Pons (tissue), 1 donor: ENCODE results near the gene RHOV.

Experiments
- DNase-seq: peaks from one replicate; pipeline ENCODE4 v3.0.0-alpha.2; 2016; ENCODE audit warnings: low spot score

Gene RHOV

DNA sequence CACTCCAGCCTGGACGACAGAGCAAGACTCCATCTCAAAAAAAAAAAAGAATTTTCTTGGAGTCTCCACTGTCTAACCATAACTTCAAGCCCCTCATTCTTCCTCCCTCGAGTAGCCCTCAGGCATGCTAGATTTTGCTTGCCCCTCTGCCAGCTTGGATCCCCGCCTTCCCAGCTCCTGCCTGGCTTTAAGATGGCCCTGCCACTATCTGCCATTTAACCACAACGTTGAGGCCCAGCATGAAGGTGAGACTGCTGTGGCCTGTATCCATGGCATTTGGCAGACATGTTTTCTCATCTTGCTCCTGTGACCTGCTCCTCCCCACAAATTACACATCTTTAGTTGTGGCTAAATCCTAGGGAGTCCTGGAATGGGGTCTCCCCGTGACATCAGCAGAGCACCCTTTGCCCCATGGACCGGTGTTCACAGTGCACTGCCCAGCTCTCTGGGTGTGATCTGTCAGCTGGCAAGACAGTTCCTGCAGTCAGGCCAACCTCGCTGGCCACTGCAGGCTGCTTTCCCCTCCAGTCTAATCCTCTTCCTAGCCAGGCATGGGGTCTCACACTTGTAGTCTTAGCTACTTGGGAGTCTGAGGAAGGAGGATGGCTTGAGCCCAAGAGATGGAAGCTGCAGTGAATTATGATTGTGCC, 30.6 kb upstream of the RHOV start:
- no peak for DNase-seq

- peak; percentile 80 for DNase-seq
Measured at GRCh38 chr15:40902605-40903561, 28.8 kb upstream of the RHOV start.

DNA sequence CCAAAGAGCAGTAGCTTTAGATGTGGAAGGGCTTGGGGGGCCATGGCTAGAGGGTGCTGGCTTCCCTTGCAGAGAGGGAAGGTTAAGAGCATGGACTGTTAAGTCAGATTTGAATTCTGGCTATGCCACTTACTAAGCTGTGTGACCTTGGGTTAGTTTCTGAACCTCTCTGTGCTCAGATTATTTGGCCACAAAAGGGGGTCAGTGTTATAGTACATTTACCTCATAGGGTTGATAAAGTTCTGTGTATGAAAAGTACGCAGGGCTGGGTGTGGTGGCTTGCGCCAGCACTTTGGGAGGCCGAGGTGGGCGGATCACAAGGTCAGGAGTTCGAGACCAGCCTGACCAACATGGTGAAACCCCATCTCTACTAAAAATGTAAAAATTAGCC, 27.0 kb upstream of the RHOV start:
- DNase-seq: no peak

GRCh38 chr15:40900256-40901052, 26.4 kb upstream of the RHOV start:
- DNase-seq: no peak

DNA sequence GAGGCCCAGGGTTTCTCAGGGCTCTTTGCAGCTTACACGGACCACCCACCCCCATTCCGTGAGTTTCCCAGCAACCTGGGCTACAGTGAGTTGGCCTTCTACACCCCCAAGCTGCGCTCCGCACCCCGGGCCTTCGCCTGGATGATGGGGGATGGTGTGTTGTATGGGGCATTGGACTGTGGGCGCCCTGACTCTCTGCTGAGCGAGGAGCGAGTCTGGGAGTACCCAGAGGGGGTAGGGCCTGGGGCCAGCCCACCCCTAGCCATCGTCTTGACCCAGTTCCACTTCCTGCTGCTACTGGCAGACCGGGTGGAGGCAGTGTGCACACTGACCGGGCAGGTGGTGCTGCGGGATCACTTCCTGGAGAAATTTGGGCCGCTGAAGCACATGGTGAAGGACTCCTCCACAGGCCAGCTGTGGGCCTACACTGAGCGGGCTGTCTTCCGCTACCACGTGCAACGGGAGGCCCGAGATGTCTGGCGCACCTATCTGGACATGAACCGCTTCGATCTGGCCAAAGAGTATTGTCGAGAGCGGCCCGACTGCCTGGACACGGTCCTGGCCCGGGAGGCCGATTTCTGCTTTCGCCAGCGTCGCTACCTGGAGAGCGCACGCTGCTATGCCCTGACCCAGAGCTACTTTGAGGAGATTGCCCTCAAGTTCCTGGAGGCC, 25.6 kb upstream of the RHOV start:
- DNase-seq: no peak

GRCh38 chr15:40894681-40895448, 20.8 kb upstream of the RHOV start:
- no peak for DNase-seq

DNA sequence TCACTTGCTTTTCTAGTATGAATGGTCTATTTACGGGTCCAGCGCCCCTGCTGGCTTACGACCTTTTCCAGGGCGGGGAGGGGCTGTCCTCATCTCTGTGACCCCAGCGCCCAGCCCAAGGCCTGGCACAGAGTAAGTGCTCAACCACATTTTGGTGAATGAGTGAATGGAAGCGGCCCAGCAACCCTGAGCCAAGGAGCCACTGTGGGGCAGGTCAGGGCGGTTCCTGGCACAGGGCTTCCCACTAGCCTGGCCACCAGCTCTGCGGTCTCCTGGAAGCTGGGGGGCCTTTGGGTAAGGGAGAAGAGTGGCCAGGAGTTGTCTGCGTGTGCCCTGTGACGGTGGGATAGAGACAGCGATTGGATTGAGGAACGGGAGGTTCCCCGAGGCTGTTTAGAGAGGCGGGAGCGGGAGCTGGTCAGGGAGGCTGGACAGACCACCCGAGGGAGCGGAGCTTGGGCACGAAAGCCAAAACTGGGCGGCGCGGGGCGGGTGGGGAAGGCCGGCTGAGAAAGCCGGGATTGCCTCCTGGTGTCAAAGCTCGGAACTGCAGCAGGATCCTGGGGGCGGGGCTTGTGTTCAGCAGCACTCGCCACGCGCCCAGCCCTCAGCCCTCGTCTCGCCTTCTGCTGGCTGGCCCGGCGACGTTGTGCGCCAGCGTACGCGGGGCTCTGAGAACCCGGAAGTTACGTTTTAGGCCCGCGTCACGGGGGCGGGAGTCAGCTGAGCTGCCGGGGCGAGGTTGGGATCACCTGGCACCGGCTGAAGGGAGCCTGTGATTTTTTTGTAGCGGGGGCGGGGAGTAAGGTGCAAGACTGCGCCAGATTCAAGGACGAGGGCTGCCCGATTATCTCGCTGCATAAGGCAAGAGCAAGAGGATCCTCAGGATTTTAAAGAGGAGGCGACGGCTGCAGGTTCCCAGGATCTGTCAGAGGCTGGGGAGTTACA, 20.0 kb upstream of the RHOV start, which contains the start of gene VPS18:
Gene VPS18, plus strand, starts transcription at position 718 of the 948 bp plus-strand sequence. CDS start 319 bp downstream, outside the sequence.
- DNase-seq: peak; percentile 96

- DNase-seq: no peak
Measured at GRCh38 chr15:40893019-40893670, 19.1 kb upstream of the RHOV start.

GRCh38 chr15:40892447-40893012, 18.5 kb upstream of the RHOV start:
- no peak for DNase-seq

DNA sequence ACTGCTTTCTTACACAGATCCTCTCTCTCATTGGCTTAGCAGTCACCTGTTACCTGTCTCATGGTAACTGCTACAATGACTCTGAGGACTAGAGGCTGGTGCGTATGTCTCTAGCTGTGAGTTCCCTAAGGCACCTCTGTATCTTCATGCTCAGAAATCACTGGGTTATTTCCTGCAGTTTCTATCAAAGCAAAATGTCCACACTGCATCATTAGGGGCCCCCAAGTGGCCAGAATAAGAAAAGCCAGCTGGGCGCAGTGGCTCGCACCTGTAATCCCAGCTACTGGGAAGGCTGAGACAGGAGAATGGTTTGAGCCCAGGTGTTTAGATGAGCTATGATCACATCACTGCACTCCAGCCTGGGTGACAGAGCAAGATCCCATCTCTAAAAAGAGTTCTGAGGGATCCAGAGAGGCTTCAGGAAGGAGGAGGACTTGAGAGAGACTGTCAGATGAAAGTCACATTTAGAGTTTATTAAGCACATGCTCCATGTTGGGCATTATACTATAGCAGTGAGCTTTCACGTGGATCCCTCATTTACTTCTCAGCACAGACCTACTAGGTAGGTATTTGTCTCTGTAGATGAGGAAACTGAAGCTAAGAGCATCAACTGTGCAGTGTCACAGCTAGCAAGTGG, 17.9 kb upstream of the RHOV start:
- peak; percentile 61 for DNase-seq

- no peak for DNase-seq
Measured at GRCh38 chr15:40891138-40891537, 17.1 kb upstream of the RHOV start.

DNA sequence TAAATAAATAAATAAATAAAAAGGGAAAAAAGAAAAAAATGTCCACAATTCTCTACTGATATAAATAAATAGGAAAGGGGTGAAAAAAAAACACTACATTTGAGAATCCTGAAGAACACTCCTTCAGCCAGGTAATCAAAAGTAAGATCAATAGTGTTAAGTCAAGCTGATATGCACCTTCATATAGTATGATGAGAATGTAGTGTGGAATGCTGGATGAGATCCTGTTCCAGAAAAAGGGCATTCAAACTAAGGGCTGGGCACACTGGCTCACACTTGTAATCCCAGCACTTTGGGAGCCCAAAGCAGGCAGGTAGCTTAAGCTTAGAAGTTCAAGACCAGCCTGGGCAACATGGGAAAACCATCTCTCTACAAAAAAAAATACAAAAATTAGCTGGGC, 15.1 kb upstream of the RHOV start:
- DNase-seq: no peak

GRCh38 chr15:40886586-40886985, 12.6 kb upstream of the RHOV start:
- no peak for DNase-seq

GRCh38 chr15:40881351-40881750, 7.3 kb upstream of the RHOV start:
- no peak for DNase-seq

- no peak for DNase-seq
Measured at GRCh38 chr15:40879609-40880008, 5.6 kb upstream of the RHOV start.

DNA sequence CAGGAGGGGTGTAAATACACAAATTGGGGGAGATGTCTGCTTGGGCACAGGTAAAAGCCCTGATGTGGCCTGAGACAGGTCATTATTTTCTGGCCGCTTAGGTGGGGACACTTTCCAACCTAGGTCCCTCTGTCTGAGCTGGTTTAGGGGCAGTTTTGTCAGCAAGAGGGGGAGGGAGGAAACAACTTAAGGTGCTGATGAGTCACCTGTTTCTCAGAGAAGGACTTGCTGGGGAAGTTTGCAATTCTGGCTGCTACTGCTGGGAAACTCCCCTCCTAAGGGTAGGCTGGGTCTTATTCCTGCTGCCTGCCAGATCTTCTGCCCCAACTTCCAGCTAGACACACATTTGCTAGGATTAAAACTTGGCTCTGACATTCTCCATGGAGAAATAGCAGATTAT, 4.8 kb upstream of the RHOV start:
- no peak for DNase-seq

GRCh38 chr15:40877694-40878093, 3.7 kb upstream of the RHOV start:
- DNase-seq: no peak

DNA sequence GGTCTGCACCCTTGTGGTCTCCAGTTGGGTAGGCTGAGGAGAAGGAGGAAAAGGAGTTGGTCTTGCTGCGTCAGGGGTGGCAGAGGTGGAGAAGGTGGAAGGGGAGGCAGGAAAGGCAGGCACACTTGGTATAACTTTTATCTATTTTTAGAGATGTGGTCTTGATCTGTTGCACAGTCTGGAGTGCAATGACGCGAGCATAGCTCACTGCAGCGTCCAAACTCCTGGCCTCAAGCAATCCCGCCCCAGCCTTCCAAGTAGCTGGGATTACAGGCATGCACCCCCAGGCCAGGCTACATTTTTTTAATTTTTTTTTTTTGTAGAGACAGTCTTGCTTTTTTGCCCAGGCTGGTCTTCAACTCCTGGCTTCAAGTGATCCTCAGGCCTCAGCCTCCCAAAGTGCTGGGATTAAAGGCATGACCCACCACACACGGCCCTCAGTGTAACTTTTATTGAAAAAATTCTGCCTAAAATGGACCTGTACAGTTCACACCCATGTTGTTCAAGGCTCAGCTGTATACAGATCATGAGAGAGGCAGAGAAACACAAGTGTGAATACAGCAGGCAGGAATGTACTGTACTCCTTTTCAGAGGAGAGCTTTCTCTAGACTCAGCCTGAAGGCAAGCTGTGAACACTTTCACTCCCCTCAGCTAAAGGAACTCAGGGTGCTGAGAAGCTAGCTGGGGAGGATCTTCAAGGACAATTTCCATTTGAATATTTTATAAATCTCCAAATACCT, 2.1 kb upstream of the RHOV start:
- DNase-seq: no peak
